ENCODE data around the gene TAF1.
"Not testable (repeated sequence)": the region's sequence is repeated elsewhere in the genome, so short reads cannot be mapped to it uniquely, and the experiment has no call there.

TAF1 gene

GRCh38 chrX:71487814-71488213 lies 121.7 kb downstream of the TAF1 start:
- no peak for DNase-seq (ENCODE audit: extremely low spot score)
- POLR2A ChIA-PET, result no interaction called here
- CTCF ChIA-PET, result no interaction called here
- TF ChIP-seq ELF4 (IDR thresholded peaks at IDR 0.05) (no peak), NFRKB (IDR thresholded peaks at IDR 0.05) (no peak), CTBP1 (IDR thresholded peaks at IDR 0.05; ENCODE audit: borderline replicate concordance) (no peak), BHLHE40 (IDR thresholded peaks at IDR 0.05; ENCODE audit: borderline replicate concordance) (no peak), HDGF (IDR thresholded peaks at IDR 0.05; ENCODE audit: borderline replicate concordance) (no peak), SP1 (IDR thresholded peaks at IDR 0.05) (no peak), PKNOX1 (IDR thresholded peaks at IDR 0.05) (no peak), TARDBP (IDR thresholded peaks at IDR 0.05) (no peak), ARNT (IDR thresholded peaks at IDR 0.05) (no peak), FOXA1 (IDR thresholded peaks at IDR 0.05) (no peak)

- no peak for DNase-seq (ENCODE audit: extremely low spot score)
- POLR2A ChIA-PET, result no interaction called here
- TF ChIP-seq PKNOX1 (IDR thresholded peaks at IDR 0.05), result no peak
- TF ChIP-seq NFRKB (IDR thresholded peaks at IDR 0.05), result no peak
- no peak for TF ChIP-seq CTBP1 (IDR thresholded peaks at IDR 0.05; ENCODE audit: borderline replicate concordance)
- TF ChIP-seq LEF1 (IDR thresholded peaks at IDR 0.05; ENCODE audit: borderline replicate concordance), result no peak
- no peak for TF ChIP-seq BHLHE40 (IDR thresholded peaks at IDR 0.05; ENCODE audit: borderline replicate concordance)
- no peak for TF ChIP-seq SP1 (IDR thresholded peaks at IDR 0.05)
- TF ChIP-seq ZNF384 (IDR thresholded peaks at IDR 0.05), result no peak
- TF ChIP-seq HDGF (IDR thresholded peaks at IDR 0.05; ENCODE audit: borderline replicate concordance), result no peak
- TF ChIP-seq SUZ12 (IDR thresholded peaks at IDR 0.05), result no peak
- TF ChIP-seq FOXK2 (IDR thresholded peaks at IDR 0.05), result no peak
- TF ChIP-seq L3MBTL2 (conservative IDR thresholded peaks at IDR 0.05), result no peak
- no peak for TF ChIP-seq FOXM1 (IDR thresholded peaks at IDR 0.05; ENCODE audit: borderline replicate concordance)
- no peak for TF ChIP-seq ELF4 (IDR thresholded peaks at IDR 0.05)
- no peak for TF ChIP-seq TARDBP (IDR thresholded peaks at IDR 0.05)
- TF ChIP-seq ARNT (IDR thresholded peaks at IDR 0.05), result no peak
- no peak for TF ChIP-seq FOXA1 (IDR thresholded peaks at IDR 0.05)
- CTCF ChIA-PET, result no interaction called here
Observed at GRCh38 chrX:71489540-71489939, 123.4 kb downstream of the TAF1 start.

- no peak for DNase-seq (ENCODE audit: extremely low spot score)
- ChIA-PET CTCF (no interaction called here), POLR2A (no interaction called here)
- no peak for TF ChIP-seq FOXM1 (IDR thresholded peaks at IDR 0.05; ENCODE audit: borderline replicate concordance)
- no peak for TF ChIP-seq HDGF (IDR thresholded peaks at IDR 0.05; ENCODE audit: borderline replicate concordance)
- TF ChIP-seq SP1 (IDR thresholded peaks at IDR 0.05), result no peak
- no peak for TF ChIP-seq ARNT (IDR thresholded peaks at IDR 0.05)
- TF ChIP-seq BHLHE40 (IDR thresholded peaks at IDR 0.05; ENCODE audit: borderline replicate concordance), result no peak
- no peak for TF ChIP-seq NFRKB (IDR thresholded peaks at IDR 0.05)
- no peak for TF ChIP-seq LEF1 (IDR thresholded peaks at IDR 0.05; ENCODE audit: borderline replicate concordance)
- no peak for TF ChIP-seq FOXK2 (IDR thresholded peaks at IDR 0.05)
- no peak for TF ChIP-seq CTBP1 (IDR thresholded peaks at IDR 0.05; ENCODE audit: borderline replicate concordance)
- TF ChIP-seq ELF4 (IDR thresholded peaks at IDR 0.05), result no peak
- no peak for TF ChIP-seq L3MBTL2 (conservative IDR thresholded peaks at IDR 0.05)
- TF ChIP-seq PKNOX1 (IDR thresholded peaks at IDR 0.05), result no peak
- TF ChIP-seq TARDBP (IDR thresholded peaks at IDR 0.05), result no peak
Observed at GRCh38 chrX:71492231-71493065, 126.3 kb downstream of the TAF1 start.

GRCh38 chrX:71493111-71493613 lies 127.0 kb downstream of the TAF1 start:
- no peak for TF ChIP-seq L3MBTL2 (conservative IDR thresholded peaks at IDR 0.05)
- no peak for DNase-seq (ENCODE audit: extremely low spot score)
- ChIA-PET CTCF (interaction anchor here (0.6 kb wide), 1 partner anchor 159 kb away, joined by 3 read pairs; no protein-coding TSS in a partner anchor), POLR2A (no interaction called here)

GRCh38 chrX:71495979-71496378 lies 129.8 kb downstream of the TAF1 start:
- DNase-seq (ENCODE audit: extremely low spot score); CTCF ChIA-PET; POLR2A ChIA-PET: not testable (repeated sequence)

- CTCF ChIA-PET, result no interaction called here
- DNase-seq (ENCODE audit: extremely low spot score), result no peak
- no peak for TF ChIP-seq FOXA1 (IDR thresholded peaks at IDR 0.05)
- TF ChIP-seq HDGF (IDR thresholded peaks at IDR 0.05; ENCODE audit: borderline replicate concordance), result no peak
- TF ChIP-seq TARDBP (IDR thresholded peaks at IDR 0.05), result no peak
- TF ChIP-seq PKNOX1 (IDR thresholded peaks at IDR 0.05), result no peak
- TF ChIP-seq LEF1 (IDR thresholded peaks at IDR 0.05; ENCODE audit: borderline replicate concordance), result no peak
- no peak for TF ChIP-seq FOXM1 (IDR thresholded peaks at IDR 0.05; ENCODE audit: borderline replicate concordance)
- POLR2A ChIA-PET, result no interaction called here
Observed at GRCh38 chrX:71496476-71496875, 130.3 kb downstream of the TAF1 start.

GRCh38 chrX:71502080-71502479 lies 135.9 kb downstream of the TAF1 start:
- CTCF ChIA-PET; POLR2A ChIA-PET; DNase-seq (ENCODE audit: extremely low spot score): not testable (repeated sequence)

Data from HEK293T (cell line).